WTC11 (cell line): ENCODE data around the gene FAM200B. TPM values are rescaled to one million over a fixed set of nuclear protein-coding genes. Genes with fewer than 3 reads are reported as not detected.

ENCODE experiments used
- AFF4 ChIP-seq: sonication (generic); formaldehyde crosslinking; IDR thresholded peaks from 2 replicates; pipeline ENCODE4 v1.8.1; 2023; ENCODE audit warnings: mild to moderate bottlenecking, missing genetic modification reagents, borderline replicate concordance
- ATF3 ChIP-seq: sonication (generic); formaldehyde crosslinking; conservative IDR thresholded peaks from 2 replicates; pipeline ENCODE4 v1.8.1; 2022; ENCODE audit warnings: mild to moderate bottlenecking, missing genetic modification reagents
- CTCF ChIP-seq: fragments of 200-600 bp; IDR thresholded peaks from 2 replicates; pipeline ENCODE4 v1.8.0; 2022; ENCODE audit warnings: antibody characterized with exemption
- FOXP1 ChIP-seq: sonication (generic); formaldehyde crosslinking; IDR thresholded peaks from 2 replicates; pipeline ENCODE4 v1.8.0; 2022; ENCODE audit warnings: missing genetic modification reagents, mild to moderate bottlenecking, moderate library complexity, borderline replicate concordance
- FOXP4 ChIP-seq: sonication (generic); formaldehyde crosslinking; IDR thresholded peaks from 2 replicates; pipeline ENCODE4 v1.8.0; 2022; ENCODE audit warnings: mild to moderate bottlenecking, missing genetic modification reagents
- JUN ChIP-seq: sonication (generic); formaldehyde crosslinking; IDR thresholded peaks from 2 replicates; pipeline ENCODE4 v1.8.0; 2023; ENCODE audit warnings: mild to moderate bottlenecking, missing genetic modification reagents
- KAT7 ChIP-seq: sonication (generic); formaldehyde crosslinking; IDR thresholded peaks from 2 replicates; pipeline ENCODE4 v1.8.1; 2023; ENCODE audit warnings: missing genetic modification reagents, mild to moderate bottlenecking, borderline replicate concordance
- MYBL2 ChIP-seq: sonication (generic); formaldehyde crosslinking; IDR thresholded peaks from 2 replicates; pipeline ENCODE4 v1.8.1; 2023; ENCODE audit warnings: mild to moderate bottlenecking, moderate library complexity, missing genetic modification reagents
- SP1 ChIP-seq: sonication (generic); formaldehyde crosslinking; conservative IDR thresholded peaks from 2 replicates; pipeline ENCODE4 v1.8.1; 2022; ENCODE audit warnings: missing genetic modification reagents
- TCF7 ChIP-seq: sonication (generic); formaldehyde crosslinking; IDR thresholded peaks from 2 replicates; pipeline ENCODE4 v1.8.0; 2022; ENCODE audit warnings: mild to moderate bottlenecking, low read depth, missing genetic modification reagents, moderate library complexity
- ZBTB43 ChIP-seq: sonication (generic); formaldehyde crosslinking; IDR thresholded peaks from 2 replicates; pipeline ENCODE4 v1.8.1; 2023; ENCODE audit warnings: mild to moderate bottlenecking, missing genetic modification reagents
- ZNF317 ChIP-seq: sonication (generic); formaldehyde crosslinking; IDR thresholded peaks from 2 replicates; pipeline ENCODE4 v1.8.1; 2023; ENCODE audit warnings: low read depth, mild to moderate bottlenecking, moderate library complexity, missing genetic modification reagents, borderline replicate concordance
- ZNF532 ChIP-seq: fragments of 250-450 bp; sonication (Bioruptor Pico); IDR thresholded peaks from 2 replicates; pipeline ENCODE4 v1.9.0; 2021; ENCODE audit warnings: mild to moderate bottlenecking, borderline replicate concordance
- total RNA-seq: library from RNA; stranded (reverse); gene quantifications from 3 replicates; pipeline ENCODE4 v1.2.3, GENCODE V29; 2021
- TF ChIP-seq, protein P1 (sequence below): sonication (generic); formaldehyde crosslinking; IDR thresholded peaks from 2 replicates; pipeline ENCODE4 v1.8.0; 2023; ENCODE audit warnings: missing genetic modification reagents, mild to moderate bottlenecking, borderline replicate concordance
- TF ChIP-seq, protein P2 (sequence below): sonication (generic); formaldehyde crosslinking; IDR thresholded peaks from 2 replicates; pipeline ENCODE4 v1.8.0; 2022; ENCODE audit warnings: mild to moderate bottlenecking, missing genetic modification reagents
- TF ChIP-seq, protein P3 (sequence below): fragments of 250-450 bp; sonication (Bioruptor Pico); IDR thresholded peaks from 2 replicates; pipeline ENCODE4 v1.8.0; 2021; ENCODE audit warnings: mild to moderate bottlenecking

FAM200B gene
- total RNA-seq, 1 experiment from 2014 or later = 28.4 TPM

- TF ChIP-seq ZBTB43 (CRISPR knock-in tag) (no peak), KAT7 (CRISPR knock-in tag) (0 out of 2 replicates have a peak, but pooled peaks have one; percentile 52), ATF3 (CRISPR knock-in tag) (no peak), FOXP4 (peak; percentile 60), JUN (CRISPR knock-in tag) (no peak), SP1 (CRISPR knock-in tag) (0 out of 2 replicates have a peak, but pooled peaks have one; percentile 39), CTCF (no peak), FOXP1 (peak; percentile 66), ZNF317 (CRISPR knock-in tag) (no peak), AFF4 (0 out of 2 replicates have a peak, but pooled peaks have one; percentile 8), MYBL2 (no peak; the same call in 1 of the 2 replicates), ZNF532 (no peak), TCF7 (CRISPR knock-in tag) (no peak)
- TF ChIP-seq, protein P1, sequence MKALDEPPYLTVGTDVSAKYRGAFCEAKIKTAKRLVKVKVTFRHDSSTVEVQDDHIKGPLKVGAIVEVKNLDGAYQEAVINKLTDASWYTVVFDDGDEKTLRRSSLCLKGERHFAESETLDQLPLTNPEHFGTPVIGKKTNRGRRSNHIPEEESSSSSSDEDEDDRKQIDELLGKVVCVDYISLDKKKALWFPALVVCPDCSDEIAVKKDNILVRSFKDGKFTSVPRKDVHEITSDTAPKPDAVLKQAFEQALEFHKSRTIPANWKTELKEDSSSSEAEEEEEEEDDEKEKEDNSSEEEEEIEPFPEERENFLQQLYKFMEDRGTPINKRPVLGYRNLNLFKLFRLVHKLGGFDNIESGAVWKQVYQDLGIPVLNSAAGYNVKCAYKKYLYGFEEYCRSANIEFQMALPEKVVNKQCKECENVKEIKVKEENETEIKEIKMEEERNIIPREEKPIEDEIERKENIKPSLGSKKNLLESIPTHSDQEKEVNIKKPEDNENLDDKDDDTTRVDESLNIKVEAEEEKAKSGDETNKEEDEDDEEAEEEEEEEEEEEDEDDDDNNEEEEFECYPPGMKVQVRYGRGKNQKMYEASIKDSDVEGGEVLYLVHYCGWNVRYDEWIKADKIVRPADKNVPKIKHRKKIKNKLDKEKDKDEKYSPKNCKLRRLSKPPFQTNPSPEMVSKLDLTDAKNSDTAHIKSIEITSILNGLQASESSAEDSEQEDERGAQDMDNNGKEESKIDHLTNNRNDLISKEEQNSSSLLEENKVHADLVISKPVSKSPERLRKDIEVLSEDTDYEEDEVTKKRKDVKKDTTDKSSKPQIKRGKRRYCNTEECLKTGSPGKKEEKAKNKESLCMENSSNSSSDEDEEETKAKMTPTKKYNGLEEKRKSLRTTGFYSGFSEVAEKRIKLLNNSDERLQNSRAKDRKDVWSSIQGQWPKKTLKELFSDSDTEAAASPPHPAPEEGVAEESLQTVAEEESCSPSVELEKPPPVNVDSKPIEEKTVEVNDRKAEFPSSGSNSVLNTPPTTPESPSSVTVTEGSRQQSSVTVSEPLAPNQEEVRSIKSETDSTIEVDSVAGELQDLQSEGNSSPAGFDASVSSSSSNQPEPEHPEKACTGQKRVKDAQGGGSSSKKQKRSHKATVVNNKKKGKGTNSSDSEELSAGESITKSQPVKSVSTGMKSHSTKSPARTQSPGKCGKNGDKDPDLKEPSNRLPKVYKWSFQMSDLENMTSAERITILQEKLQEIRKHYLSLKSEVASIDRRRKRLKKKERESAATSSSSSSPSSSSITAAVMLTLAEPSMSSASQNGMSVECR (CRISPR knock-in tag) = 0 out of 2 replicates have a peak, but pooled peaks have one; percentile 50
- TF ChIP-seq, protein P2, sequence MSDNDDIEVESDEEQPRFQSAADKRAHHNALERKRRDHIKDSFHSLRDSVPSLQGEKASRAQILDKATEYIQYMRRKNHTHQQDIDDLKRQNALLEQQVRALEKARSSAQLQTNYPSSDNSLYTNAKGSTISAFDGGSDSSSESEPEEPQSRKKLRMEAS (CRISPR knock-in tag) = peak; percentile 84
- TF ChIP-seq, protein P3, sequence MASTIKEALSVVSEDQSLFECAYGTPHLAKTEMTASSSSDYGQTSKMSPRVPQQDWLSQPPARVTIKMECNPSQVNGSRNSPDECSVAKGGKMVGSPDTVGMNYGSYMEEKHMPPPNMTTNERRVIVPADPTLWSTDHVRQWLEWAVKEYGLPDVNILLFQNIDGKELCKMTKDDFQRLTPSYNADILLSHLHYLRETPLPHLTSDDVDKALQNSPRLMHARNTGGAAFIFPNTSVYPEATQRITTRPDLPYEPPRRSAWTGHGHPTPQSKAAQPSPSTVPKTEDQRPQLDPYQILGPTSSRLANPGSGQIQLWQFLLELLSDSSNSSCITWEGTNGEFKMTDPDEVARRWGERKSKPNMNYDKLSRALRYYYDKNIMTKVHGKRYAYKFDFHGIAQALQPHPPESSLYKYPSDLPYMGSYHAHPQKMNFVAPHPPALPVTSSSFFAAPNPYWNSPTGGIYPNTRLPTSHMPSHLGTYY (CRISPR knock-in tag) = 0 out of 2 replicates have a peak, but pooled peaks have one; percentile 53
Measured at GRCh38 chr4:15655223-15656037, 26.2 kb upstream of the FAM200B start, which contains the start of gene FBXL5 (continued).
